ENCODE data around the gene ALMS1. TPM values are rescaled to one million over a fixed set of nuclear protein-coding genes. Genes with fewer than 3 reads are reported as not detected.

Gene ALMS1
- 100 to 1,000 TPM in 1 of 5 donors, 10 to 100 TPM in 3, 1 to 10 TPM in 1; 3.8 to 101 (median 32.9) TPM for total RNA-seq
- 1 to 10 TPM; 3.9 to 8.0 (median 7.0) TPM for polyA plus RNA-seq
- long read RNA-seq, donor 1, result 0 reads
- long read RNA-seq, donor 2, partial matches to known transcripts, result 6 of 6 reads
- long read RNA-seq, donor 2, other reads (novel, unspliced or antisense), result 0 of 6 reads
- long read RNA-seq, donor 3, result 0 reads
- long read RNA-seq, donor 4, result 0 reads
- long read RNA-seq, donor 5, partial matches to known transcripts, result 5 of 5 reads
- long read RNA-seq, donor 5, other reads (novel, unspliced or antisense), result 0 of 5 reads
- long read RNA-seq, donor 6, result 0 reads
- long read RNA-seq, donor 7, result 0 reads
- long read RNA-seq, donor 8, result 0 reads
- long read RNA-seq, donor 9, result 0 reads
- long read RNA-seq, donor 10, result 0 reads

GRCh38 chr2:73385504-73386341 lies at the start of gene ALMS1:
TSS of gene ALMS1 (plus strand) at chr2:73385836. CDS start at chr2:73385869, 33 bp downstream.
- H3K9me3 ChIP-seq, result no peaks in the 10 kb centered on the region
- peak; percentile 88 to 98 for DNase-seq
- H3K4me3 ChIP-seq, result peak within 1 kb of the TSS; percentile 58 to 87 (median 76)
- no peaks in the 10 kb centered on the region for H3K36me3 ChIP-seq
- H3K27ac ChIP-seq, result peak within 1 kb of the TSS; percentile 88 to 96 (median 93)
- TF ChIP-seq POLR2A (IDR thresholded peaks at IDR 0.05) (no peak), EP300 (IDR thresholded peaks at IDR 0.05) (no peak), CTCF (IDR thresholded peaks at IDR 0.05) (peak in 4 of 7 experiments; percentile 17 to 29 (median 24)), POLR2AphosphoS5 (IDR thresholded peaks at IDR 0.05) (peak; percentile 2 to 65 (median 48))
- WGBS, 5 donors, result 0 to 1% (median 0%) methylated on average over 62 to 79 of the region's 84 CpGs
- H3K27me3 ChIP-seq, result peaks cover 0 to 6% (median 0%) of the 10 kb centered on the region in 3 donors
- peaks cover 13 to 29% (median 23%) of the 10 kb centered on the region in 4 donors for H3K4me1 ChIP-seq
- intact Hi-C loops (cut with DNase I; ENCODE audit: low total_unique reads), result no loop called here

- H3K27me3 ChIP-seq, result no peaks in the 10 kb centered on the region
- intact Hi-C loops (cut with DNase I; ENCODE audit: low total_unique reads), result no loop called here
- no peaks in the 10 kb centered on the region for H3K36me3 ChIP-seq
- peaks cover 0 to 17% (median 12%) of the 10 kb centered on the region in 4 donors for H3K9me3 ChIP-seq
- no peak for DNase-seq
- TF ChIP-seq CTCF (IDR thresholded peaks at IDR 0.05), result no peak
- no peak for TF ChIP-seq POLR2AphosphoS5 (IDR thresholded peaks at IDR 0.05)
- TF ChIP-seq POLR2A (IDR thresholded peaks at IDR 0.05), result no peak
- no peak for TF ChIP-seq EP300 (IDR thresholded peaks at IDR 0.05)
- no peak overlapping the region for H3K27ac ChIP-seq
- 22 to 49% (median 39%) methylated on average over 3 of the region's 3 CpGs for WGBS, 5 donors
- H3K4me3 ChIP-seq, result no peak overlapping the region
- no peaks in the 10 kb centered on the region for H3K4me1 ChIP-seq
Observed at GRCh38 chr2:73337828-73338227, 47.8 kb upstream of the ALMS1 start.

- 65 to 75% (median 72%) methylated on average over 3 of the region's 3 CpGs for WGBS, 5 donors
- H3K9me3 ChIP-seq, result peaks cover 0 to 17% (median 12%) of the 10 kb centered on the region in 4 donors
- no peak overlapping the region for H3K27ac ChIP-seq
- intact Hi-C loops (cut with DNase I; ENCODE audit: low total_unique reads), result no loop called here
- H3K36me3 ChIP-seq, result no peaks in the 10 kb centered on the region
- no peaks in the 10 kb centered on the region for H3K4me1 ChIP-seq
- H3K27me3 ChIP-seq, result no peaks in the 10 kb centered on the region
- DNase-seq, result no peak
- TF ChIP-seq POLR2A (IDR thresholded peaks at IDR 0.05) (no peak), CTCF (IDR thresholded peaks at IDR 0.05) (no peak), POLR2AphosphoS5 (IDR thresholded peaks at IDR 0.05) (no peak), EP300 (IDR thresholded peaks at IDR 0.05) (no peak)
- H3K4me3 ChIP-seq, result no peak overlapping the region
Observed at GRCh38 chr2:73339201-73339600, 46.4 kb upstream of the ALMS1 start.

GRCh38 chr2:73341039-73341438 lies 44.6 kb upstream of the ALMS1 start:
- no peaks in the 10 kb centered on the region for H3K36me3 ChIP-seq
- H3K9me3 ChIP-seq, result peaks cover 0 to under 1% (median 0%) of the 10 kb centered on the region in 4 donors
- intact Hi-C loops (cut with DNase I; ENCODE audit: low total_unique reads), result no loop called here
- H3K27ac ChIP-seq, result no peak overlapping the region
- DNase-seq, result no peak
- H3K4me3 ChIP-seq, result no peak overlapping the region
- H3K27me3 ChIP-seq, result no peaks in the 10 kb centered on the region
- TF ChIP-seq EP300 (IDR thresholded peaks at IDR 0.05) (no peak), POLR2A (IDR thresholded peaks at IDR 0.05) (no peak), POLR2AphosphoS5 (IDR thresholded peaks at IDR 0.05) (no peak), CTCF (IDR thresholded peaks at IDR 0.05) (no peak)
- WGBS, 5 donors, result 61 to 71% (median 69%) methylated on average over 3 of the region's 3 CpGs
- H3K4me1 ChIP-seq, result no peaks in the 10 kb centered on the region
